CD4-positive, alpha-beta T cell (primary cell): Measurements from ENCODE around the gene TRIM77. TPM values are rescaled to one million over a fixed set of nuclear protein-coding genes. Genes with fewer than 3 reads are reported as not detected.
"Not testable (repeated sequence)": the region's sequence is repeated elsewhere in the genome, so short reads cannot be mapped to it uniquely, and the experiment has no call there.

Experiments used
- ATAC-seq: fragments of 200-7000 bp; cut with Tn5 transposase; one replicate; pipeline ENCODE4 v1.10.0; 2022; ENCODE audit warnings: mild to moderate bottlenecking; ENCODE audit not compliant: poor library complexity
- CTCF ChIA-PET: fragments of 350-600 bp; sonication (Branson Sonifier 250); formaldehyde crosslinking; loops from one replicate; lab custom pipeline; 2021; ENCODE audit warnings: antibody characterized with exemption, inconsistent platforms; lab: Charles Lee
- POLR2A ChIA-PET: fragments of 350-600 bp; sonication (Branson Sonifier 250); formaldehyde crosslinking; loops from one replicate; lab custom pipeline; 2021; ENCODE audit warnings: antibody characterized with exemption, inconsistent platforms; lab: Charles Lee
- DNase-seq, 14 experiments: peaks; one replicate each; pipeline ENCODE4 v3.0.0-alpha.2; 2013 to 2020; ENCODE audit warnings: mixed read lengths in 2 of 14
- H3K27ac ChIP-seq, 2 donors: one replicate each; pipeline versions ENCODE4 v1.5.1 to v1.7.0; 2013; ENCODE audit warnings: low read length in 2 of 2, low read depth in 1 of 2, mild to moderate bottlenecking in 1 of 2
- H3K27me3 ChIP-seq, 2 experiments: 1 replicate in 1 of 2; 2 replicates in 1 of 2; pipeline versions ENCODE4 v1.6.1 to v1.7.0; 2013; ENCODE audit warnings: low read length in 2 of 2, control low read depth in 1 of 2, mild to moderate bottlenecking in 1 of 2, moderate library complexity in 1 of 2; ENCODE audit not compliant: insufficient read depth in 2 of 2, control insufficient read depth in 1 of 2
- H3K36me3 ChIP-seq: one replicate; pipeline ENCODE4 v1.6.1; 2013; ENCODE audit warnings: low read length, control low read depth; ENCODE audit not compliant: insufficient read depth
- H3K4me1 ChIP-seq: one replicate; pipeline ENCODE4 v1.6.1; 2013; ENCODE audit warnings: low read length, control low read depth; ENCODE audit not compliant: insufficient read depth
- H3K4me3 ChIP-seq: one replicate; pipeline ENCODE4 v1.5.1; 2013; ENCODE audit warnings: mild to moderate bottlenecking, low read length, moderate library complexity
- H3K9me3 ChIP-seq, 2 experiments: 1 replicate in 1 of 2; 2 replicates in 1 of 2; pipeline versions ENCODE4 v1.6.1 to v1.7.0; 2013; ENCODE audit warnings: low read length in 2 of 2, mild to moderate bottlenecking in 2 of 2, control low read depth in 1 of 2, moderate library complexity in 1 of 2; ENCODE audit not compliant: control insufficient read depth in 1 of 2, insufficient read depth in 1 of 2
- H3K27ac Mint-ChIP-seq: one replicate; pipeline ENCODE4 v1.8.0; 2020; ENCODE audit warnings: mixed read lengths
- H3K27me3 Mint-ChIP-seq: one replicate; pipeline ENCODE4 v1.8.0; 2021; ENCODE audit warnings: mixed read lengths
- H3K36me3 Mint-ChIP-seq: one replicate; pipeline ENCODE4 v1.8.0; 2021; ENCODE audit warnings: low read depth, mixed read lengths
- H3K4me1 Mint-ChIP-seq: one replicate; pipeline ENCODE4 v1.8.0; 2021; ENCODE audit warnings: low read depth, mixed read lengths
- H3K4me3 Mint-ChIP-seq: one replicate; pipeline ENCODE4 v1.8.0; 2020; ENCODE audit warnings: mild to moderate bottlenecking, mixed read lengths
- H3K9me3 Mint-ChIP-seq: one replicate; pipeline ENCODE4 v1.8.0; 2020; ENCODE audit warnings: mixed read lengths
- intact Hi-C, 2 experiments: fragments of 100-400 bp; cut with DNase I in 1 of 2; cut with micrococcal nuclease in 1 of 2; formaldehyde crosslinking; loops; one replicate each; pipeline versions ENCODE4 v1.15.1 to v1.9.0; 2023 to 2025; cut with DNase I, micrococcal nuclease
- total RNA-seq, 174 experiments: library from RNA in 2 of 174; stranded (reverse) in 2 of 174; gene quantifications; one replicate each; pipeline ENCODE4 v1.2.3 and lab custom pipeline; 2021 to 2026

The TRIM77 gene
- total RNA-seq, 2 experiments from 2014 or later, result not detected

DNA sequence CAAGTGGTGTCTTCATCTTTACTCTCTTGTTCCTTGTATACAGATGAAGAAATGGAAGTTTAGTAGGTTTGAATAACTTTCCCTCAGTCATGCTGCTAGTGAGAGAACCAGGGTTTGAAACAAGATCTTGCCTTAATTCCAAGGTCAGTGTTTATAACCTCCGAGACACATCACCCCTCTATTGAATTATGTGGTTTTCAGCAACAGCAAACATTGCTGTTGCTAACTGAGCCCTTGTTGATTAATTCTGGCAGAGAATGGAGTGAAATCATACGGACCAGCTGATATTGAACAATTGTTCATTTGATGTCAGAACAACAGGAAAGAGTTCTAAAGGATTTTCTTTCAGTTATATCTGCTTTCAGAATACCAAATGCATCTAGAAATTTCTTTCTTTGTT is 36.7 kb upstream of the TRIM77 start:
- DNase-seq, H3K4me1 ChIP-seq, H3K27ac ChIP-seq, CTCF ChIA-PET, POLR2A ChIA-PET, H3K4me3 ChIP-seq, H3K36me3 ChIP-seq, H3K4me1 Mint-ChIP-seq, H3K36me3 Mint-ChIP-seq, H3K9me3 Mint-ChIP-seq, ATAC-seq, intact Hi-C loops, H3K4me3 Mint-ChIP-seq, H3K27ac Mint-ChIP-seq, H3K27me3 ChIP-seq, H3K9me3 ChIP-seq, H3K27me3 Mint-ChIP-seq: not testable (repeated sequence)

DNA sequence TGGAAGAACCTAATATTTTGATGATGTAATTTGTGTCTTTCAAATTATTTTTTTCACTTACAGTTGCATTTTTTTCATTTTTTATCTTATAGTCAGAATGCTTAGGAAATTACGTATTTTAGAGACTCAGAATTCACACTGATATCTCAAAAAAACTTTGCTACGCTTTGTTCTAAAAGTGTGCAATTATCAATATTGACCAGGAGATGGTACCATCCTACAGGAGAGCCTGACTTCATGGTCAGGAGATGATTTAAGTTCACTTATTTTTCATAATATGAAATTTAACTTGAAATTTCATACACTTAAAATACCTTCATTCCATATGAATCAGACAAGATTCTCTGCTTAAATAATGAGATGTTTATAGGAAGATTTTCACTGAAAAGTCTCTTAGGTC is 34.7 kb upstream of the TRIM77 start:
- DNase-seq, H3K4me1 Mint-ChIP-seq, H3K9me3 Mint-ChIP-seq, H3K27ac Mint-ChIP-seq, ATAC-seq, H3K36me3 ChIP-seq, H3K27me3 ChIP-seq, POLR2A ChIA-PET, intact Hi-C loops, H3K4me1 ChIP-seq, H3K9me3 ChIP-seq, H3K36me3 Mint-ChIP-seq, H3K4me3 Mint-ChIP-seq, H3K4me3 ChIP-seq, H3K27ac ChIP-seq, CTCF ChIA-PET, H3K27me3 Mint-ChIP-seq: not testable (repeated sequence)

- H3K27me3 ChIP-seq, H3K4me1 ChIP-seq, H3K4me1 Mint-ChIP-seq, CTCF ChIA-PET, H3K9me3 ChIP-seq, H3K27me3 Mint-ChIP-seq, H3K27ac ChIP-seq, H3K4me3 Mint-ChIP-seq, H3K36me3 ChIP-seq, H3K4me3 ChIP-seq, POLR2A ChIA-PET, H3K27ac Mint-ChIP-seq, intact Hi-C loops, DNase-seq, H3K36me3 Mint-ChIP-seq, ATAC-seq, H3K9me3 Mint-ChIP-seq: not testable (repeated sequence)
Measured at GRCh38 chr11:89675948-89676347, 34.2 kb upstream of the TRIM77 start.

DNA sequence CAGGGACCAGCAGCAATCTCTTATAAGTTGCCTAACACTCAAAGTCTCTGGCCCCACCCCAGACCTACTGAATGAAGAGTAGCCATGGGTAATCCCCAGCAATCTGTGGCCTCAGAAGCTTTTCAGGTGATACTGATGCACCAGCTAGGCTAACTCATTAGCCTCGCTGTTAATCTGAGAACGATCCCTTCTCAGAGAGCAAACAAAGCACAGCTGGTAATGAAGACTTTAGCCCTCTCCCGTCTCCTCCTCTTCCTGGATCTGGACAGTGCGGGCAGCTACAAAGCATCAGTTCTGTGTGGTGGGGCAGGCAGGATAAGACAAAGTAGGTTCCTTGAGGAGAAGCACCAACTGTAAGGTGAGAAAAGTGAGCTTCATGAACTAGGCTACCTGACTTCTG is 3.0 kb upstream of the TRIM77 start:
- H3K4me3 Mint-ChIP-seq, result not testable (repeated sequence)

GRCh38 chr11:89724866-89725498 is 14.9 kb downstream of the TRIM77 start:
- CTCF ChIA-PET, H3K4me1 ChIP-seq, DNase-seq: not testable (repeated sequence)

More for the DNA sequence above, 3.0 kb upstream of the TRIM77 start:
- POLR2A ChIA-PET, H3K27ac Mint-ChIP-seq, H3K4me1 Mint-ChIP-seq, H3K9me3 Mint-ChIP-seq, DNase-seq, H3K36me3 ChIP-seq, CTCF ChIA-PET, ATAC-seq, H3K4me3 ChIP-seq, intact Hi-C loops, H3K27ac ChIP-seq, H3K36me3 Mint-ChIP-seq, H3K4me1 ChIP-seq, H3K27me3 Mint-ChIP-seq, H3K27me3 ChIP-seq, H3K9me3 ChIP-seq: not testable (repeated sequence)

GRCh38 chr11:89730215-89730614 is 20.1 kb downstream of the TRIM77 start:
- H3K27ac ChIP-seq, H3K4me1 ChIP-seq, H3K36me3 ChIP-seq, H3K9me3 ChIP-seq, H3K27ac Mint-ChIP-seq, H3K36me3 Mint-ChIP-seq, DNase-seq, H3K4me3 Mint-ChIP-seq, H3K27me3 Mint-ChIP-seq, H3K4me3 ChIP-seq, H3K9me3 Mint-ChIP-seq, CTCF ChIA-PET, H3K4me1 Mint-ChIP-seq, ATAC-seq, intact Hi-C loops, POLR2A ChIA-PET, H3K27me3 ChIP-seq: not testable (repeated sequence)

More at GRCh38 chr11:89724866-89725498, 14.9 kb downstream of the TRIM77 start:
- POLR2A ChIA-PET, H3K9me3 Mint-ChIP-seq, intact Hi-C loops, H3K4me3 Mint-ChIP-seq, H3K4me3 ChIP-seq, H3K9me3 ChIP-seq, H3K36me3 Mint-ChIP-seq, H3K27me3 Mint-ChIP-seq, H3K36me3 ChIP-seq, H3K27ac Mint-ChIP-seq, H3K4me1 Mint-ChIP-seq, H3K27me3 ChIP-seq, H3K27ac ChIP-seq, ATAC-seq: not testable (repeated sequence)
